Stimulated activated naive CD8-positive, alpha-beta T cell treated with anti-CD3 and anti-CD28 coated beads, Interleukin-15, Interleukin-2, amounts not matched to agents 100 U/mL and 50 U/mL, for 24 hours (primary cell): Measurements from ENCODE around the gene FAM153A.
"Not testable (repeated sequence)": the region's sequence is repeated elsewhere in the genome, so short reads cannot be mapped to it uniquely, and the experiment has no call there.

Experiments
- ATAC-seq: fragments of 150-1000 bp; cut with Tn5 transposase; one replicate; pipeline ENCODE4 v1.10.0; 2021
- DNase-seq: peaks from one replicate; pipeline ENCODE4 v3.0.0; 2021

Gene FAM153A

GRCh38 chr5:177782792-177783633 lies at the start of gene FAM153A:
FAM153A (minus strand) TSS chr5:177782899.
- ATAC-seq, result peak; percentile 99
- not testable (repeated sequence) for DNase-seq

GRCh38 chr5:177832287-177832686 lies 49.6 kb upstream of the FAM153A start:
- ATAC-seq, DNase-seq: not testable (repeated sequence)

GRCh38 chr5:177826073-177826472 lies 43.4 kb upstream of the FAM153A start:
- DNase-seq, result not testable (repeated sequence)
- ATAC-seq, result peak; percentile 96

GRCh38 chr5:177824776-177825175 lies 42.1 kb upstream of the FAM153A start:
- DNase-seq, ATAC-seq: not testable (repeated sequence)

GRCh38 chr5:177822489-177822888 lies 39.8 kb upstream of the FAM153A start:
- DNase-seq, ATAC-seq: not testable (repeated sequence)

- ATAC-seq, DNase-seq: not testable (repeated sequence)
Observed at GRCh38 chr5:177819664-177820063, 37.0 kb upstream of the FAM153A start.

- DNase-seq, result not testable (repeated sequence)
- ATAC-seq, result peak; percentile 44
Observed at GRCh38 chr5:177812814-177813425, 30.2 kb upstream of the FAM153A start.

- peak; percentile 41 for ATAC-seq
- not testable (repeated sequence) for DNase-seq
Observed at GRCh38 chr5:177812160-177812743, 29.6 kb upstream of the FAM153A start.

- peak; percentile 23 for DNase-seq
- ATAC-seq, result peak; percentile 68
Observed at GRCh38 chr5:177809209-177809913, 26.7 kb upstream of the FAM153A start.

- ATAC-seq, result not testable (repeated sequence)
Observed at GRCh38 chr5:177808420-177808819, 25.7 kb upstream of the FAM153A start.

GRCh38 chr5:177807265-177807664 lies 24.6 kb upstream of the FAM153A start:
- not testable (repeated sequence) for DNase-seq, ATAC-seq

More at GRCh38 chr5:177808420-177808819, 25.7 kb upstream of the FAM153A start:
- not testable (repeated sequence) for DNase-seq

GRCh38 chr5:177801427-177801826 lies 18.7 kb upstream of the FAM153A start:
- peak; percentile 91 for ATAC-seq
- not testable (repeated sequence) for DNase-seq

GRCh38 chr5:177798237-177798840 lies 15.6 kb upstream of the FAM153A start:
- ATAC-seq (peak; percentile 29), DNase-seq (peak; percentile 16)

- ATAC-seq, DNase-seq: not testable (repeated sequence)
Observed at GRCh38 chr5:177793272-177793671, 10.6 kb upstream of the FAM153A start.

- not testable (repeated sequence) for DNase-seq, ATAC-seq
Observed at GRCh38 chr5:177791649-177792048, 8.9 kb upstream of the FAM153A start.

GRCh38 chr5:177782169-177782568 lies 530 bp downstream of the FAM153A start:
- not testable (repeated sequence) for DNase-seq, ATAC-seq

GRCh38 chr5:177771206-177771605 lies 11.5 kb downstream of the FAM153A start:
- not testable (repeated sequence) for ATAC-seq, DNase-seq

GRCh38 chr5:177770646-177771045 lies 12.1 kb downstream of the FAM153A start:
- DNase-seq, result peak; percentile 44
- not testable (repeated sequence) for ATAC-seq

GRCh38 chr5:177763737-177764508 lies 18.8 kb downstream of the FAM153A start:
- not testable (repeated sequence) for DNase-seq, ATAC-seq

GRCh38 chr5:177760954-177761353 lies 21.7 kb downstream of the FAM153A start:
- ATAC-seq, DNase-seq: not testable (repeated sequence)
